HL-60 (cell line): ENCODE measurements around the gene ARMH3.

Source experiments
- GABPA ChIP-seq: IDR thresholded peaks from 2 replicates; pipeline ENCODE4 v1.6.1; 2012; ENCODE audit warnings: low read depth
- POLR2AphosphoS5 ChIP-seq: IDR thresholded peaks from 2 replicates; pipeline ENCODE4 v1.6.1; 2012; ENCODE audit warnings: low read depth
- REST ChIP-seq: IDR thresholded peaks from 2 replicates; pipeline ENCODE4 v1.6.1; 2012; ENCODE audit warnings: low read depth; ENCODE audit not compliant: insufficient replicate concordance
- TF ChIP-seq, protein P1 (sequence below): IDR thresholded peaks from one replicate; pipeline ENCODE4 v1.5.1; 2011; ENCODE audit warnings: low read length, control low read depth, inconsistent platforms; ENCODE audit not compliant: insufficient read depth

- TF ChIP-seq, protein P1, sequence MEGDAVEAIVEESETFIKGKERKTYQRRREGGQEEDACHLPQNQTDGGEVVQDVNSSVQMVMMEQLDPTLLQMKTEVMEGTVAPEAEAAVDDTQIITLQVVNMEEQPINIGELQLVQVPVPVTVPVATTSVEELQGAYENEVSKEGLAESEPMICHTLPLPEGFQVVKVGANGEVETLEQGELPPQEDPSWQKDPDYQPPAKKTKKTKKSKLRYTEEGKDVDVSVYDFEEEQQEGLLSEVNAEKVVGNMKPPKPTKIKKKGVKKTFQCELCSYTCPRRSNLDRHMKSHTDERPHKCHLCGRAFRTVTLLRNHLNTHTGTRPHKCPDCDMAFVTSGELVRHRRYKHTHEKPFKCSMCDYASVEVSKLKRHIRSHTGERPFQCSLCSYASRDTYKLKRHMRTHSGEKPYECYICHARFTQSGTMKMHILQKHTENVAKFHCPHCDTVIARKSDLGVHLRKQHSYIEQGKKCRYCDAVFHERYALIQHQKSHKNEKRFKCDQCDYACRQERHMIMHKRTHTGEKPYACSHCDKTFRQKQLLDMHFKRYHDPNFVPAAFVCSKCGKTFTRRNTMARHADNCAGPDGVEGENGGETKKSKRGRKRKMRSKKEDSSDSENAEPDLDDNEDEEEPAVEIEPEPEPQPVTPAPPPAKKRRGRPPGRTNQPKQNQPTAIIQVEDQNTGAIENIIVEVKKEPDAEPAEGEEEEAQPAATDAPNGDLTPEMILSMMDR, result no peak
- TF ChIP-seq POLR2AphosphoS5 (no peak), REST (no peak), GABPA (no peak)
Measured at GRCh38 chr10:101894742-101895141, 161.2 kb downstream of the ARMH3 start.
